SK-N-SH (cell line): Measurements from ENCODE around the gene TXNDC2. TPM values are rescaled to one million over a fixed set of nuclear protein-coding genes. Genes with fewer than 3 reads are reported as not detected.

ENCODE experiments used
- CTCF ChIA-PET: fragments of 300-600, 350-600 bp; formaldehyde crosslinking; extraction: SDS; loops from one replicate; lab custom pipeline; 2021; lab: Yijun Ruan, JAX
- POLR2A ChIA-PET: fragments of 350-600 bp; sonication (Branson Sonifier 250); formaldehyde crosslinking; extraction: SDS; loops from one replicate; lab custom pipeline; 2020; ENCODE audit warnings: antibody characterized with exemption, inconsistent platforms; lab: Yijun Ruan, JAX
- DNase-seq: peaks from one replicate; pipeline ENCODE4 v3.0.0; 2012
- H2AFZ ChIP-seq: fragments of 200-600 bp; sonication (generic); 2 replicates; pipeline ENCODE4 v1.8.1; 2016; ENCODE audit warnings: antibody characterized with exemption, mild to moderate bottlenecking, low read depth
- H3F3A ChIP-seq: fragments of 200-600 bp; sonication (generic); replicated peaks from 2 replicates; pipeline ENCODE3; 2016; ENCODE audit warnings: antibody characterized with exemption, mild to moderate bottlenecking; ENCODE audit not compliant: insufficient read depth
- H3K27ac ChIP-seq, 2 experiments: fragments of 200-500 bp in 1 of 2; fragments of 200-600 bp in 1 of 2; sonication (Bioruptor generic) in 1 of 2; sonication (generic), shearing (Covaris generic) in 1 of 2; 2 replicates each; pipeline versions ENCODE4 v1.5.1 to v1.6.1; 2014 to 2016; ENCODE audit warnings: low read depth in 2 of 2, inconsistent platforms in 1 of 2, low read length in 1 of 2, mild to moderate bottlenecking in 1 of 2, mixed read lengths in 1 of 2
- H3K27me3 ChIP-seq: fragments of 200-600 bp; sonication (generic), shearing (Covaris generic); 2 replicates; pipeline ENCODE4 v1.6.1; 2016; ENCODE audit warnings: mixed run types; ENCODE audit not compliant: insufficient read depth
- H3K36me3 ChIP-seq, 2 experiments: fragments of 200-500 bp in 1 of 2; fragments of 200-600 bp in 1 of 2; sonication (Bioruptor generic) in 1 of 2; sonication (generic) in 1 of 2; replicated peaks in 1 of 2; 2 replicates each; pipeline versions ENCODE3 to v1.5.1; 2014 to 2016; ENCODE audit warnings: low read length in 1 of 2, mild to moderate bottlenecking in 1 of 2; ENCODE audit not compliant: insufficient read depth in 2 of 2, control insufficient read depth in 1 of 2
- H3K4me1 ChIP-seq, 2 experiments: fragments of 200-500 bp in 1 of 2; fragments of 200-600 bp in 1 of 2; sonication (Bioruptor generic) in 1 of 2; sonication (generic), shearing (Covaris generic) in 1 of 2; 2 replicates each; pipeline versions ENCODE4 v1.5.1 to v1.6.1; 2014 to 2016; ENCODE audit warnings: low read depth in 1 of 2, low read length in 1 of 2, mixed run types in 1 of 2; ENCODE audit not compliant: insufficient read depth in 2 of 2, control insufficient read depth in 1 of 2
- H3K4me2 ChIP-seq: fragments of 200-600 bp; sonication (generic), shearing (Covaris generic); 2 replicates; pipeline ENCODE4 v1.6.1; 2017; ENCODE audit warnings: mixed run types
- H3K4me3 ChIP-seq, 2 experiments: fragments of 200-500 bp in 1 of 2; fragments of 200-600 bp in 1 of 2; sonication (Bioruptor generic) in 1 of 2; sonication (generic), shearing (Covaris generic) in 1 of 2; 2 replicates each; pipeline versions ENCODE4 v1.5.1 to v1.8.1; 2014 to 2016; ENCODE audit warnings: low read depth in 2 of 2, inconsistent platforms in 1 of 2, low read length in 1 of 2, mild to moderate bottlenecking in 1 of 2, mixed read lengths in 1 of 2, moderate library complexity in 1 of 2
- H3K79me2 ChIP-seq: fragments of 200-600 bp; sonication (generic); 2 replicates; pipeline ENCODE4 v1.8.1; 2017; ENCODE audit warnings: mild to moderate bottlenecking; ENCODE audit not compliant: insufficient read depth
- H3K9ac ChIP-seq: fragments of 200-600 bp; sonication (generic); 2 replicates; pipeline ENCODE4 v1.6.1; 2017; ENCODE audit warnings: mixed run types
- H3K9me2 ChIP-seq: fragments of 200-600 bp; sonication (generic); 2 replicates; pipeline ENCODE4 v1.6.1; 2017; ENCODE audit warnings: mixed run types
- H3K9me3 ChIP-seq: fragments of 200-600 bp; sonication (generic); 2 replicates; pipeline ENCODE4 v1.6.1; 2017; ENCODE audit warnings: mixed run types, mild to moderate bottlenecking, moderate library complexity
- H4K20me1 ChIP-seq: fragments of 200-600 bp; sonication (generic); 2 replicates; pipeline ENCODE4 v1.6.1; 2017; ENCODE audit warnings: mild to moderate bottlenecking, mixed run types; ENCODE audit not compliant: insufficient read depth
- EP300 ChIP-seq, 2 experiments: IDR thresholded peaks; 2 replicates each; pipeline versions ENCODE4 v1.4.0 to v1.6.1; 2012; ENCODE audit warnings: borderline replicate concordance in 1 of 2, low read depth in 1 of 2, low read length in 1 of 2
- GATA2 ChIP-seq: sonication (generic); formaldehyde crosslinking; IDR thresholded peaks from 2 replicates; pipeline ENCODE4 v1.5.0; 2020; ENCODE audit warnings: mild to moderate bottlenecking, missing genetic modification reagents
- JUND ChIP-seq: IDR thresholded peaks from 2 replicates; pipeline ENCODE4 v1.4.0; 2012
- MXI1 ChIP-seq: IDR thresholded peaks from 2 replicates; pipeline ENCODE4 v1.6.1; 2012; ENCODE audit warnings: mild to moderate bottlenecking, low read depth, low read length, improper control_type of control experiment
- POLR2AphosphoS5 ChIP-seq: IDR thresholded peaks from 2 replicates; pipeline ENCODE4 v1.6.1; 2012; ENCODE audit warnings: low read depth, low read length
- RAD21 ChIP-seq: IDR thresholded peaks from 2 replicates; pipeline ENCODE4 v1.6.1; 2012; ENCODE audit warnings: mild to moderate bottlenecking, low read length
- REST ChIP-seq: IDR thresholded peaks from 2 replicates; pipeline ENCODE4 v1.6.1; 2012; ENCODE audit warnings: mild to moderate bottlenecking, low read depth, low read length, moderate library complexity
- RFX5 ChIP-seq: IDR thresholded peaks from 2 replicates; pipeline ENCODE4 v1.6.1; 2012; ENCODE audit warnings: mild to moderate bottlenecking, improper control_type of control experiment, low read length
- SMC3 ChIP-seq: IDR thresholded peaks from 2 replicates; pipeline ENCODE4 v1.6.1; 2012; ENCODE audit warnings: low read depth, low read length, improper control_type of control experiment
- TAF1 ChIP-seq: IDR thresholded peaks from 2 replicates; pipeline ENCODE4 v1.6.1; 2012; ENCODE audit warnings: low read depth, mild to moderate bottlenecking, low read length, moderate library complexity, borderline replicate concordance
- TCF12 ChIP-seq: IDR thresholded peaks from 2 replicates; pipeline ENCODE4 v1.4.0; 2012
- WGBS: methylation state at CpG from one replicate; pipeline ENCODE4 v1.1.6; 2017; ENCODE audit warnings: low lambda C conversion rate; 5-methylcytosine and 5-hydroxymethylcytosine counted together
- polyA plus RNA-seq, 3 experiments: library from polyadenylated mRNA; depleted of rRNA; stranded (reverse); fragments of >200 nt; gene quantifications; 2 replicates each; pipeline ENCODE4 v1.2.3, GENCODE V29; 2012
- TF ChIP-seq, protein P1 (sequence below): IDR thresholded peaks from 2 replicates; pipeline ENCODE4 v1.4.0; 2012; ENCODE audit warnings: low read depth, borderline replicate concordance
- TF ChIP-seq, protein P2 (sequence below): IDR thresholded peaks from 2 replicates; pipeline ENCODE4 v1.4.0; 2012; ENCODE audit warnings: low read depth

TXNDC2 gene
- polyA plus RNA-seq, 1 of the 3 experiments (the other 2 are of a cell fraction), result 0.07 TPM

GRCh38 chr18:9905401-9905922 is 19.7 kb downstream of the TXNDC2 start:
- no peak overlapping the region for H3K4me3 ChIP-seq
- WGBS, result 30% methylated on average over 5 of the region's 5 CpGs
- no peaks in the 10 kb centered on the region for H3K36me3 ChIP-seq
- POLR2A ChIA-PET, result no interaction called here
- H4K20me1 ChIP-seq, result no peaks in the 10 kb centered on the region
- H3K9ac ChIP-seq, result no peak overlapping the region
- peaks cover 0 to 13% of the 10 kb centered on the region in 2 experiments; a peak in 2 of 4 replicates for H3K4me1 ChIP-seq
- DNase-seq, result peak; percentile 31
- TF ChIP-seq TCF12 (peak; percentile 58), SMC3 (no peak)
- CTCF ChIA-PET, result interaction anchor here (1.0 kb wide), 1 partner anchor 8 kb away, joined by 3 read pairs; the partner anchor contains the start of gene VAPA
- H3K9me2 ChIP-seq, result no peaks in the 10 kb centered on the region
- H3F3A ChIP-seq, result peaks cover 4% of the 10 kb centered on the region
- H3K27ac ChIP-seq, result peak overlapping the region in 1 of 2 experiments; percentile 48; a peak in 2 of 4 replicates
- H3K9me3 ChIP-seq, result no peaks in the 10 kb centered on the region
- no peaks in the 10 kb centered on the region for H3K27me3 ChIP-seq
- no peaks in the 10 kb centered on the region for H3K79me2 ChIP-seq
- H3K4me2 ChIP-seq, result 0 out of 2 replicates have a peak overlapping the region, but pooled peaks have one; percentile 11
- H2AFZ ChIP-seq, result peak overlapping the region; percentile 58

- no peak overlapping the region for H3K9ac ChIP-seq
- CTCF ChIA-PET, result no interaction called here
- no peaks in the 10 kb centered on the region for H4K20me1 ChIP-seq
- POLR2A ChIA-PET, result no interaction called here
- no peaks in the 10 kb centered on the region for H3F3A ChIP-seq
- H3K9me3 ChIP-seq, result no peaks in the 10 kb centered on the region
- DNase-seq, result no peak
- no peaks in the 10 kb centered on the region for H3K27me3 ChIP-seq
- H3K79me2 ChIP-seq, result no peaks in the 10 kb centered on the region
- H3K4me2 ChIP-seq, result no peak overlapping the region
- TF ChIP-seq RFX5 (no peak), TAF1 (no peak), GATA2 (CRISPR knock-in tag) (no peak), REST (no peak), SMC3 (no peak), JUND (no peak), RAD21 (no peak), MXI1 (no peak), POLR2AphosphoS5 (no peak), EP300 (IDR thresholded peaks at IDR 0.05; ENCODE audit: borderline replicate concordance in 1 of 2, low read depth in 1 of 2, low read length in 1 of 2) (no peak)
- TF ChIP-seq, protein P1, sequence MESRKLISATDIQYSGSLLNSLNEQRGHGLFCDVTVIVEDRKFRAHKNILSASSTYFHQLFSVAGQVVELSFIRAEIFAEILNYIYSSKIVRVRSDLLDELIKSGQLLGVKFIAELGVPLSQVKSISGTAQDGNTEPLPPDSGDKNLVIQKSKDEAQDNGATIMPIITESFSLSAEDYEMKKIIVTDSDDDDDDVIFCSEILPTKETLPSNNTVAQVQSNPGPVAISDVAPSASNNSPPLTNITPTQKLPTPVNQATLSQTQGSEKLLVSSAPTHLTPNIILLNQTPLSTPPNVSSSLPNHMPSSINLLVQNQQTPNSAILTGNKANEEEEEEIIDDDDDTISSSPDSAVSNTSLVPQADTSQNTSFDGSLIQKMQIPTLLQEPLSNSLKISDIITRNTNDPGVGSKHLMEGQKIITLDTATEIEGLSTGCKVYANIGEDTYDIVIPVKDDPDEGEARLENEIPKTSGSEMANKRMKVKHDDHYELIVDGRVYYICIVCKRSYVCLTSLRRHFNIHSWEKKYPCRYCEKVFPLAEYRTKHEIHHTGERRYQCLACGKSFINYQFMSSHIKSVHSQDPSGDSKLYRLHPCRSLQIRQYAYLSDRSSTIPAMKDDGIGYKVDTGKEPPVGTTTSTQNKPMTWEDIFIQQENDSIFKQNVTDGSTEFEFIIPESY, result no peak
- TF ChIP-seq, protein P2, sequence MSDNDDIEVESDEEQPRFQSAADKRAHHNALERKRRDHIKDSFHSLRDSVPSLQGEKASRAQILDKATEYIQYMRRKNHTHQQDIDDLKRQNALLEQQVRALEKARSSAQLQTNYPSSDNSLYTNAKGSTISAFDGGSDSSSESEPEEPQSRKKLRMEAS, result no peak
- H3K4me1 ChIP-seq, result peaks cover 0 to 13% of the 10 kb centered on the region in 2 experiments; a peak in 2 of 4 replicates
- no peaks in the 10 kb centered on the region for H3K36me3 ChIP-seq
- WGBS, result 97% methylated on average over 3 of the region's 3 CpGs
- H3K9me2 ChIP-seq, result no peaks in the 10 kb centered on the region
- no peak overlapping the region for H3K4me3 ChIP-seq
- no peak overlapping the region for H3K27ac ChIP-seq
- H2AFZ ChIP-seq, result no peak overlapping the region
Observed at GRCh38 chr18:9906481-9906880, 20.7 kb downstream of the TXNDC2 start.
